ENCODE data around the gene ENPEP.
A peak's percentile ranks its signal among the peaks of the same experiment; 100 is the strongest.
"Not testable (repeated sequence)": the region's sequence is repeated elsewhere in the genome, so short reads cannot be mapped to it uniquely, and the experiment has no call there.

ENPEP gene

DNA sequence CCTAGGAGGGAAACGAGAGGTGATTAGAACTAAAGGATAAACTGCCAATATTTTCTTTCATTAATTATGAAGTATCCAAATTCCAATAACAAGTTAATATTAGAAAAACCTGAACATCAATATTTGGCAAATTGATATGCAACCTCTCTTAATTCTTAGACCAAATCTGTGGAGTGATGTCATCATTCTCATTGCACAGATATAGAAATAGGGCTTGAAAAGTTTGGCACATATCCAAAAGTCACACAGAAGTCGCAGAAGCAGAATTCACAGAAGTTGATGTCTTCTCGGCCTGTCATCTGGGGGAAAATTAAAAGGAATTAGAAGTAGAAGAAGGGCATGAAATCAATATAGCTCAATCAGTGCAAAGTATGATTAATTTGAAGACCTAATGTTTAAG, 36.9 kb downstream of the ENPEP start:
- no peak for DNase-seq
- intact Hi-C loops (cut with DNase I): loop anchor here (5.0 to 10.0 kb wide), 2 partner anchors 298 to 506 kb away; no protein-coding TSS in a partner anchor

DNA sequence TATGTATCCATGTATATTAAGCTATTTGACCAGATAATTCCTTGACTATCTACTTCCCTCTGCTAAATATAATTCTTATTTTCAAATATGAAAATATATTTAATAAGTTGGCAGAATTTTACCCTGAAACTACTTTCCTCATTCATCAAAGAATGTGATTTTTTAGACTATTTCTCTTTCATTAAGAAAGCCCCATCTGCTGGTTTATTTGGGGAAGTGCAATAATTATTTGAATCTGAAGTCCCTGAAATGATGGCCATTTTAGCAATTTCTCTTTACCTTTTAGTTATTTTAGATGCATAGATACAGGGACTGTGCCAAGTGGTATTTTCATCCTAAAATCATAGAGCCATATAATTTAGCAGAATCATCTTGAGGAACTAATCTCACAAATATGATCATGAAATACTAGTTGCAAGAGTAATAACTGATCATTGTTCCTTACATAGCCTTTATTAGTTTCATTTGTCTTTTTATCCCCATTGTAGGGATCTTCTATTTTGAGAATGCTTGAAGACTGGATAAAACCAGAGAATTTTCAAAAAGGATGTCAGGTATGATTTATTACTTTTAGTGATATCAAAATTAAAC, 39.0 kb downstream of the ENPEP start:
- intact Hi-C loops (cut with DNase I): loop anchor here (5.0 to 10.0 kb wide), 2 partner anchors 300 to 508 kb away; no protein-coding TSS in a partner anchor
- peak in 1 of 42 donors; percentile 11 for DNase-seq

DNA sequence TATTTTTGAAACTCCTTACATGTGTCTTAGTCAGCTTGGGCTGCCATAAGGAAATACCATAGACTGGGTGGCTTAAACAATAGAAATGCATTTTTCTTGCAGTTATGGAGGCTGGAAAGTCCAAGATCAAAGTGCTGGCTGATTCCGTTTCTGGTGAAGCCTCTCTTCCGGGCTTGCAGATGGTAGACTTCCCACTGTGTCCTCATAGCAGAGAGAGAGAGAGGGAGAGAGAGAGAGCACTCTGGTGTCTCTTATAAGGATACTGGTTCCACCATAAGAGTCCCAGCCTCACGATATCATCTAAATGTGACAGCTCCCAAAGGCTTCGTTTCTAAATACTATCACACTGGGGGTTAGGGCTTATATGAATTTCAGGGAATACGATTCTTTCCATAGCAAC, 39.7 kb downstream of the ENPEP start:
- intact Hi-C loops (cut with DNase I): loop anchor here (10.0 kb wide), 1 partner anchor 301 kb away; no protein-coding TSS in a partner anchor
- no peak for DNase-seq

DNA sequence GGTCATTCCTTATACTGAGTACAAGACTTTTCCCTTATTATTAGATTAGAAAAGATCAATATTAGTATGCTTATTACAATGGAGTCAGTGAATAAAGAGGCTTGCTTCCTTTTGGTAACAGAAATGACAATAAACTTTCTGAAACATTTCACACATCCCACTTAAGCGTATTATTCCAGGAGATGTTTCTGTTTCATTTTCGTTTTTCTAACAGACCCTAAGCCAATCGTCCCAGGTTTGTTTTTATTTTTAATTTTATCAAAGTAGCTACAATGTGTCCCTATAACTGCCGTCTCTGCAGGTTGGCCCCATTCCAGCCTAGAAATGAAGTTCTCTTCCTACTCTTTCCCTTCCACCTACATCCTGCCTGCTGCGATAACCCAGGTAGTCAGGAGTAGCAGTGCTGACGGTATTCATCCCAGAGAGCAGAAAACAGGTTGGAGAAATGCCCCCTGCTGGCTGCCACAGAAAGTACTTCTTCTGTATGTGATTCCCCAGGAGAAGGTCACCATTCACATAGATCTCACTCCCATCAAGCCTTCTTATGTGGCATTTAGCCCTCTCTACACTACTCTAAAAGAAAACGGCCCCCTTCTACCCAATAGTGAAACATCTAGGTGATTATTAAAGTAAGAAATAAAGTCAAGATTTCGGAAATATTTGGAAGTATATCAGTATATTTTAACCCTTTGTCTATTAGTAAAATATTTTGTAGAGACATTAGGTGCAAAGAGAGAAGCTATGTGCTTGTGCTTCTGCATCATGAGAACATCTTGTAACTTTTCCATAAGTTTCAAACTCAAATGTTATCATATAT, 40.4 kb downstream of the ENPEP start:
- intact Hi-C loops (cut with DNase I): loop anchor here (10.0 kb wide), 1 partner anchor 302 kb away; no protein-coding TSS in a partner anchor
- DNase-seq: peak; percentile 59 to 91 (median 79)

DNA sequence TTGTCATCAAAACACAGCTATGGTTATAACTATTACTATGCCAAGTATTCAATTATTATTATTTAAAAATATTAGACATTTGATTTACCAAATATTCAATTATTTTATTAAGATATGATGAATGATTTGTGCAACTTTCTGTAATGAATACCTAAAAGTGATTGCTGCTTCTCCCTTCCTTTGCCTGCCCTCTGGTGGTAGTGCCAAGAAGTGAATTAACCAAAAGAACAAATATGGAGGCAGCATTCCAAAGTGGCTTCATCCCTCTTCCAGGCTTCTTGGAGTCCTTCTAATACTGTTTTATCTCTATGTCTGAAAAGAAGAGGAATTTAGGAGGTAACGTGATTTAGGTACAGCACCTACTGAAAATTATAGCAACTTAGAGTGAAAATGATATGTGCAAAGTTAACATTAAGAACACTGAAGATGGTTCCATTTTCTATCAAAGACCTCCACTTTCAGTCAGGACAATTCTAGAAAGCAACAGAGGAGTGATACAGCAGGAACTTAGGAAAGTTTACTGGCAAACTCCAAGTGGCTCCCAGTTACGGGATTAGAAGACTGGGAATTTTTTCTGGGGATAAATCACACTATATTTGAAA, 43.0 kb downstream of the ENPEP start:
- peak in 16 of 42 donors; percentile 4 to 66 (median 34) for DNase-seq

DNA sequence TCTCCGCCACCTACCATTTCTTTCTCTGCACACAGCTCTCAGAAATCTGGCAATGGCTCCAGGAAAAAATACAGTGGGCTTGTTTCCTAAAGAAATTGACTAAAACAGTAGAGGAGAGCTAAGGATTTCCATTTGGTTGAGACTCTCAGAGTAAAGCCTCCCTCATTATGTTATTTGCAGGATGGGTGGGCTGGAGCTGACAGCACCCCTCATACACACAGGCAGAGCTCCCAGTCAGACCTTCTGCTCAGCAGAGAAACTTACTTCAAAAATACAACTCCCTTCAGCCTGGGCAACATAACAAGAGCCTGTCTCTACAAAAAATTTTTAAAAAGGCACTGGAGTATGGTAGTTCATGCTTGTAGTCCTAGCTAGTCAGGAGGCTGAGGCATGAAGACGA, 44.9 kb downstream of the ENPEP start:
- no peak for DNase-seq
- intact Hi-C loops (cut with DNase I): no loop called here

More for the DNA sequence above, 43.0 kb downstream of the ENPEP start:
- intact Hi-C loops (cut with DNase I): loop anchor here (10.0 kb wide), 1 partner anchor 304 kb away; no protein-coding TSS in a partner anchor

GRCh38 chr4:110526589-110526988, 50.6 kb downstream of the ENPEP start:
- intact Hi-C loops (cut with DNase I): no loop called here
- no peak for DNase-seq

DNA sequence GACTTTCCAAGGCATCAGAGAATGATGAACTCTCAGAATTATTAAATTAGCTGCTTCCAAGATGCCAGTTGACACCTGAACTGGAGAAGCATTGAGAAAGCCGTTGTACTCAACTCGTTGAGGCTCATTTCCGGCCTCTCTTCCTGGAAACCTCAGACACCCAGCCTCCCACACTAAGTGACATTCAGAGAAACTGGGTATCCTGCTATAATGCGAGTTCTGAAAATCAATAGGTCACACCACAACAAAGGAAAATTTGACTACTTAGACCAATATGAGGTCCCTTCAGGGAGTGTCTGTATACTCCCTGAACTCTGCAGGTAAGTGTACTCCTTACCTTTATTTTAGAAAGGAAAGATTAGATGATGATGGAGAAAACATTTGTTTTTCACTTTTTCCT, 51.2 kb downstream of the ENPEP start:
- intact Hi-C loops (cut with DNase I): no loop called here

GRCh38 chr4:110532901-110533589, 57.1 kb downstream of the ENPEP start:
- DNase-seq: no peak
- intact Hi-C loops (cut with DNase I): no loop called here

More for the DNA sequence above, 51.2 kb downstream of the ENPEP start:
- DNase-seq: no peak

- no peak for DNase-seq
These were observed 57.6 kb downstream of the ENPEP start for GRCh38 chr4:110533590-110533910.

GRCh38 chr4:110533940-110534339, 58.0 kb downstream of the ENPEP start:
- intact Hi-C loops (cut with DNase I): no loop called here

More at GRCh38 chr4:110533590-110533910, 57.6 kb downstream of the ENPEP start:
- intact Hi-C loops (cut with DNase I): no loop called here

DNA sequence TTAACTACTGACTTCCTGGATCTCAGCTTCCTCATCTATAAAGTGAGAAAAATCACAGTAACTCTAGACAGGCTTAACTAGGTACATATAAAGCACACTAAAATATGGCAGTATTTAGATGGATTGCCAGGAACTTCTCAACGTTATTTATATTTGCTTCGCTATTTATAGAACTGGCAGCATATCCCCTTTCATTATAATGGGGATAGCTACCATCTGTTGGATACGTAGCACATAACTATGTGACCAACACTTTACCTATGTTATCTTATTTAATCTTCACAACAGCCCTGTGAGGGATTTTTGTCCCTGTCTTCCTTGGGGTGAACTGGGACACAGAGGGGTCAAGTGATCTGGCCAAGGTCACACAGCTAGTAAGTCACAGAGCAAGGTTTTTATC, 64.6 kb downstream of the ENPEP start:
- no peak for DNase-seq
- intact Hi-C loops (cut with DNase I): no loop called here

More at GRCh38 chr4:110533940-110534339, 58.0 kb downstream of the ENPEP start:
- no peak for DNase-seq

GRCh38 chr4:110540982-110541451, 65.1 kb downstream of the ENPEP start:
- no peak for DNase-seq
- intact Hi-C loops (cut with DNase I): no loop called here

- intact Hi-C loops (cut with DNase I): no loop called here
- no peak for DNase-seq
These were observed 67.6 kb downstream of the ENPEP start for GRCh38 chr4:110543577-110543976.

- intact Hi-C loops (cut with DNase I): no loop called here
- no peak for DNase-seq
These were observed 68.6 kb downstream of the ENPEP start for GRCh38 chr4:110544594-110544993.

- intact Hi-C loops (cut with DNase I): no loop called here
- DNase-seq: no peak
These were observed 74.3 kb downstream of the ENPEP start for GRCh38 chr4:110550260-110550659.

- intact Hi-C loops (cut with DNase I): no loop called here
- no peak for DNase-seq
These were observed 77.2 kb downstream of the ENPEP start for GRCh38 chr4:110553197-110553596.

DNA sequence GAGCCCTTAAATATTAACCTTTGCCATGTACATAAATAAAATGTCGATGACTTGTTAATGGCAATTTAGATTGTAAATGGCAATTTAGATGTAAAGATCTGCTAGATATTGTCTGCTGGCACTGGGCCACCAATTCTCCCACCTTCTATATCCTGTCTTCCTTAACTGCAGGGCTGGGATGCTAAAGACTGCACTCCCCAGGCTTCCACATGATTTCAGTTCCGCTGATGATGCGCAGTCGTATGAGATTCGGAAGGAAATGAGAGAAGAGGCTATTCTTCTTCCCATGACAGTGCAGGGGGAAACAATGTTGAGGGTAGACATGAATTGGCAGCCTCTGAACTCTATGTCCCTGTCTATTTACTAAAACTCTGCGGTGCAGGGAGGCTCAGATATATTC, 91.3 kb downstream of the ENPEP start:
- no peak for DNase-seq
- intact Hi-C loops (cut with DNase I): no loop called here

DNA sequence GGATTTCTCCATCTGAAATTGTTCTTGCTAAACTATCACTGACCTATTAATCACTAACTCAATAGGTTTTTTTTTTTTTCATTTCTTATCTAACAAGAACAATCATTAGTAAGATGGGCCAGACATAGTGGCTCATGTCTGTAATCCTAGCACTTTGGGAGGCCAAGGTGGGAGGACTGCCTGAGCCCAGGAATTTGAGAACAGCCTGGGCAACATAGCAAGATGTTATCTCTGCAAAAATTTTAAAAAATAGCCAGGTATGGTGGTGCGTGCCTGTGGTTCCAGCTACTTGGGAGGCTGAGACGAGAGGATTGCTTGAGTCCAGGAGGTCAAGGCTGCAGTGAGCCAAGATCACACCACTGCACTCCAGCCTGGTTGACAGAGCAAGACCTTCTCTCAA, 100.7 kb downstream of the ENPEP start:
- intact Hi-C loops (cut with DNase I); DNase-seq: not testable (repeated sequence)

All from head of caudate nucleus (tissue), 42 donors.